Activated CD4-positive, alpha-beta T cell treated with anti-CD3 and anti-CD28 coated beads, Interleukin-2, Interleukin-4, amounts not matched to agents 100 ng/mL and 50 ng/mL, durations not matched to agents 16 hours and 8 hours (primary cell): ENCODE measurements around the gene RRAS.
"Not testable (repeated sequence)": the region's sequence is repeated elsewhere in the genome, so short reads cannot be mapped to it uniquely, and the experiment has no call there.

Source experiments
- DNase-seq: peaks from one replicate; pipeline ENCODE4 v3.0.0-alpha.2; 2020; ENCODE audit warnings: low spot score

Gene RRAS

DNA sequence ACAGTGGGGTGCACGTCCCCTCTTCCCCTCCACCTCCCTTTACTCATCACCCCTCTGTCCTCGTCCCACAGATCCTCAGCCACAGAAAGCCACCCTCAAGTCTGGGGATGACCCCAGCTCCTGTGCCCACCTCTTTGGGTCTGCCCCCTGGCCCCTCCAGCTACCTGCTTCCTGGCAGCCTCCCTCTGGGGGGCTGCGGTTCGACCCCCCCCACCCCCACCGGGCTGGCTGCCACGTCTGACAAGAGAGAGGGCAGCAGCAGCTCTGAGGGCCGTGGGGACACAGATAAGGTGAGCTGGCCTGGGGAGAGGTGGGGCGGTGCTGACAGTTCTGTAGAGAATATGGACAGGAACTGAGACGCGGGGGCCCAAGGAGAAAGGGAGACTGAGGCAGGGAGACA lies 14.6 kb upstream of the RRAS start:
- DNase-seq: no peak

DNA sequence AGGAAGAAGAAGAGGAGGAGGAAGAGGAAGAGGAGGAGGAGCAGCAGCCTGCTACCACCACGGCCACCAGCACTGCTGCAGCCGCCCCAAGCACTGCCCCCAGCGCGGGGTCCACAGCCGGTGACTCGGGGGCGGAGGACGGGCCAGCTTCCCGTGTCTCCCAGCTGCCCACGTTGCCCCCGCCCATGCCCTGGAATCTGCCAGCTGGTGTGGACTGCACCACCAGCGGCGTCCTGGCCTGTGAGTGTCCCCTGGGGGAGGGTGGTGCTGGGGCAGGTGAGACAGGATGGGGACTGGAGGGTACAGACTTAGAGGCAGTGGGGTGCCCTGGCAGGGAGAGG lies 13.5 kb upstream of the RRAS start:
- DNase-seq: no peak

DNA sequence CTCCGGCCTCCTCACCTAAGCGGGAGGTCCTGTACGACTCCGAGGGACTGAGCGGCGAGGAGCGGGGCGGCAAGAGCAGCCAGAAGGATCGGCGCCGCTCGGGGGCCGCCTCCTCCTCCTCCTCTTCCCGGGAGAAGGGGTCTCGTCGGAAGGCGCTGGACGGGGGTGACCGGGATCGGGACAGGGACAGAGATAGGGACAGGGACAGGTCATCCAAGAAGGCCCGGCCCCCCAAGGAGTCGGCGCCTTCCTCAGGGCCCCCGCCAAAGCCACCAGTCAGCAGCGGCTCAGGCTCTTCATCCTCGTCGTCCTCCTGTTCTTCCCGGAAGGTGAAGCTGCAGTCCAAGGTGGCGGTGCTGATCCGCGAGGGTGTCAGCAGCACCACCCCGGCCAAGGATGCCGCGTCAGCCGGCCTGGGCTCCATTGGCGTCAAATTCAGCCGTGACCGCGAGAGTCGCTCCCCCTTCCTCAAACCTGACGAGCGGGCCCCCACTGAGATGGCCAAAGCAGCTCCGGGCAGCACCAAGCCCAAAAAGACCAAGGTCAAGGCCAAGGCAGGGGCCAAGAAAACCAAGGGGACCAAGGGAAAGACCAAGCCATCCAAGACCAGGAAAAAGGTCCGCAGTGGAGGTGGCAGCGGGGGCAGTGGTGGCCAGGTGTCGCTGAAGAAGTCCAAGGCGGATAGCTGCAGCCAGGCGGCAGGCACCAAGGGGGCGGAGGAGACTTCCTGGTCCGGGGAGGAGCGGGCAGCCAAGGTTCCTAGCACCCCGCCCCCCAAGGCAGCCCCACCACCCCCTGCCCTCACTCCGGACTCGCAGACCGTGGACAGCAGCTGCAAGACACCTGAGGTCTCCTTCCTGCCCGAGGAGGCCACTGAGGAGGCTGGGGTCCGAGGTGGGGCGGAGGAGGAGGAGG lies 12.9 kb upstream of the RRAS start:
- DNase-seq: no peak

DNA sequence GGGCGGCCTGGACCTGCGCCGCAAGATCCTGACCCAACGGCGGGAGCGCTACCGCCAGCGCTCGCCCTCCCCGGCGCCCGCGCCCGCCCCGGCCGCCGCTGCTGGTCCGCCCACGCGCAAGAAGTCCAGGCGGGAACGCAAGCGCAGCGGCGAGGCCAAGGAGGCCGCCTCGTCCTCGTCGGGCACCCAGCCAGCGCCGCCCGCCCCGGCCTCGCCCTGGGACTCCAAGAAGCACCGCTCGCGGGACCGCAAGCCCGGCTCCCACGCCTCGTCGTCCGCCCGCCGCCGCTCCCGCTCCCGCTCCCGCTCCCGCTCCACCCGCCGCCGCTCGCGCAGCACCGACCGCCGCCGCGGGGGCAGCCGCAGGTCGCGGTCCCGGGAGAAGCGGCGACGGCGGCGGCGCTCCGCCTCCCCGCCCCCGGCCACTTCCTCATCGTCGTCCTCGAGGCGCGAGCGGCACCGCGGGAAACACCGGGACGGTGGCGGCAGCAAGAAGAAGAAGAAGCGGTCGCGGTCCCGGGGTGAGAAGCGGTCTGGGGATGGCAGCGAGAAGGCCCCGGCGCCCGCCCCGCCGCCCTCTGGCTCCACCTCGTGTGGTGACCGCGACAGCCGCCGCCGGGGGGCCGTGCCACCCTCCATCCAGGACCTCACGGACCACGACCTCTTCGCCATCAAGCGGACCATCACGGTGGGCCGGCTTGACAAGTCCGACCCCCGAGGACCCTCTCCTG lies 12.0 kb upstream of the RRAS start:
- DNase-seq: no peak

DNA sequence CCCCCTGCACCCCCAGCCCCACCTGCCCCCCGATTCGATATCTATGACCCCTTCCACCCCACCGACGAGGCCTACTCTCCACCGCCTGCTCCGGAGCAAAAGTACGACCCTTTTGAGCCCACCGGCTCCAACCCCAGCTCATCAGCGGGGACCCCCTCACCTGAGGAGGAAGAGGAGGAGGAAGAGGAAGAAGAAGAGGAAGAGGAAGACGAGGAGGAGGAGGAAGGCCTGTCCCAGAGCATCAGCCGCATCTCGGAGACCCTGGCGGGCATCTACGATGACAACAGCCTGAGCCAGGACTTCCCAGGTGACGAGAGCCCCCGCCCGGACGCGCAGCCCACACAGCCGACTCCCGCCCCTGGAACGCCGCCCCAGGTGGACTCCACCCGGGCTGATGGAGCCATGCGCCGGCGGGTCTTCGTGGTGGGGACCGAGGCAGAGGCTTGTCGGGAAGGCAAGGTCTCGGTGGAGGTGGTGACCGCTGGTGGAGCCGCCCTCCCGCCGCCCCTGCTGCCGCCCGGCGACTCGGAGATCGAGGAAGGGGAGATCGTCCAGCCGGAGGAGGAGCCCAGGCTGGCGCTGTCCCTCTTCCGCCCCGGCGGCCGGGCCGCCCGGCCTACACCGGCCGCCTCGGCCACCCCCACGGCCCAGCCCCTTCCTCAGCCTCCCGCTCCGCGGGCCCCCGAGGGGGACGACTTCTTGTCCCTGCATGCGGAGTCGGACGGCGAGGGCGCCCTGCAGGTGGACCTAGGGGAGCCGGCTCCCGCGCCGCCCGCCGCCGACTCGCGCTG lies 11.3 kb upstream of the RRAS start:
- no peak for DNase-seq

DNA sequence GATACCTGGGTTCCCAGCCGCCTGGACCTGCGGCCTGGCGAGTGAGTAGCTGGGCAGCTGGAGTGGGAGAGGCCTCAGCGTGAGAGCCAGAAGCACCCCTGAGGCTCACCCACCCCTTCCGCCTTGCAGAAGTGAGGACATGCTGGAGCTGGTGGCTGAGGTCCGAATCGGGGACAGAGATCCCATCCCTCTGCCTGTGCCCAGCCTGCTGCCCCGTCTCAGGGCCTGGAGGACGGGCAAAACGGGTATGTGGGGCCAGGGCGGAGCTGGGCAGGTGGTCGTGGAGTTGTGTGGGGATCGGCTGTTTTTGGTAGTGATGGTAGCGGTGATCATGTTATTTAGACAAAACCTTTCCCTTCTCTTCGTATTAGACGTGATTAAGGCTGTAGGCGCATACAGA lies 6.6 kb upstream of the RRAS start:
- no peak for DNase-seq

DNA sequence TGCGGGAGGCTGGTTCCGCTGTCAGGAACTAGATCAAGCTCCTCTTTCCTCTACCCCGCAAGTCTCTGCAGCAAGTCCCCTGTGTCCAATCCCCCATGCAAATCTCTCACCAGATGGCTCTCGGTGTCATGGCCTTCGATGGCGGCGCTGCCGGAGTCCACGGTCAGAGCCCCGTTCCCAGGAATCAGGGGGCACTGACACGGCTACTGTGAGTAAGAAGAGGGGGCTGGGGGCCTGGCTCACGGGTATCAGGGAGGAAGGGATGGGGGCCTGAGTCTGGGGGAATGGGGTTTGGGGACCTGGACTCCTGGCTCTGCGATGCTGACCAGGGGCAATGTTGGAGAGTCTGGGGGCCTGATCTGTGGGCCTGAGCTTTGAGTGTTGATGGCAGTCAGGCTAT lies 6.1 kb upstream of the RRAS start:
- no peak for DNase-seq

DNA sequence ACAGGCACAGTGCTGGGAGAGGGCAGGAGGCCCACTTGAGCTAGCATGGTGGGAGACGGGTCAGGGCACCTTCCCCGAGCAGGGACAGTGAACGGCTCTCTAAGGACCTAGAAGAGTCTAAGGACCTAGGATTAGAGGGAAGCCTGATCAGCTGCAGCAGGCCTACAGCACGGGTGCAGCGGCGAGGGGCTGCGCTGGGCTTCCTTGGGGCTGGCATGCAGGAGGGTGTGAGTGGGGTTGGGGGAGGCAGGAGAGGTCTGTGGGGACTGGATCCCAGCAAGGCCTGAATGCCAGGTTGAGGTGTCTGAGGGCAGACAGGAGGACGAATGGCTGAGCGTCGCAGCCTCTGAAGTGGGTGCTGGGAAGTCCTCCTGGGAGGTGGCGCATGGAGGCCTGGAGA lies 5.6 kb upstream of the RRAS start:
- DNase-seq: no peak

DNA sequence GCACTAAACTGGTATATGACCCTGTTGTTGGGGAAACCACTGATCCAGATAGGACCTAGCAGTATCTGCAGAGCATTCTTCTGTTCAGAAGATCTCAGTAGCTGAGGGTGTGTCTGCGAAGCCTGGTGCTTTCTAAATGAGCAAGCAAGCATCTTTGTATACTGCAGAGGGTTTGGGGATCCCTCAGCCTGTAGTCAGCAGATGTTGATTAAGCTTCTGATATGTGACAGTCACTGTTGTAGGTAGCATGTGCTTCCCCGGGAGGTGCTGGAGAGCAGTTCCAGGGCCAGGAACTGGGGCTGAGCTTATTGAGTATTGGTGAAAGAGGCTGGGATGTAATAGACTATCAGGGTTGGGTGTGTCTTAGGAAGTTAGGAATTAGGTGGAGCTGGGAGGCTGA lies 3.5 kb upstream of the RRAS start:
- peak; percentile 82 for DNase-seq

DNA sequence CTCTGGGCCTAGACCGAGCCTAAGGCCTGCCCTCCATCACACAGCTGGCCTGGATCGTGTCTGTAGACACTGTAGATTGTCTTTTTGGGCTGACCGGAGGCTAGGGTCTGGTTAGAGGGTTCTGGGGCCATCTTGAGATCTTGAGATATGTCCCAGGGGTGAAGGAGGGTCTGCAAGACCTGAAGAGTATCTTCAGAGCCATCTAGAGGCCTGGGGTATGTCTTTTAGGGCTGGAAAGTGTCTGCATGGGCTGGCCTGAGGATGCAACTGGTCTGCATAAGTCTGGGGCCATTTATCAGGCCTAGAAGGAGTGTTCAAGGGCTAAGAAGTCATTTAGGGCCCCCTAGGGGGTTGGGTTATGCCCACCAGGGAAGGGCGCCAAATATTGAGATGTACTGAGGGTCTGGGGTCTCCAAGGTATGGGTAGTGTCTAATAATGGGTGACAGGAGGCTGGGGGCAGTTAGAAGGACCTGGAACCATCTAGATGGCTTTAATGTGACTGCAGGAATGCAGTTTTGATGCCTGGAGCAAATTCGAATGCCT lies 2.6 kb upstream of the RRAS start:
- no peak for DNase-seq

DNA sequence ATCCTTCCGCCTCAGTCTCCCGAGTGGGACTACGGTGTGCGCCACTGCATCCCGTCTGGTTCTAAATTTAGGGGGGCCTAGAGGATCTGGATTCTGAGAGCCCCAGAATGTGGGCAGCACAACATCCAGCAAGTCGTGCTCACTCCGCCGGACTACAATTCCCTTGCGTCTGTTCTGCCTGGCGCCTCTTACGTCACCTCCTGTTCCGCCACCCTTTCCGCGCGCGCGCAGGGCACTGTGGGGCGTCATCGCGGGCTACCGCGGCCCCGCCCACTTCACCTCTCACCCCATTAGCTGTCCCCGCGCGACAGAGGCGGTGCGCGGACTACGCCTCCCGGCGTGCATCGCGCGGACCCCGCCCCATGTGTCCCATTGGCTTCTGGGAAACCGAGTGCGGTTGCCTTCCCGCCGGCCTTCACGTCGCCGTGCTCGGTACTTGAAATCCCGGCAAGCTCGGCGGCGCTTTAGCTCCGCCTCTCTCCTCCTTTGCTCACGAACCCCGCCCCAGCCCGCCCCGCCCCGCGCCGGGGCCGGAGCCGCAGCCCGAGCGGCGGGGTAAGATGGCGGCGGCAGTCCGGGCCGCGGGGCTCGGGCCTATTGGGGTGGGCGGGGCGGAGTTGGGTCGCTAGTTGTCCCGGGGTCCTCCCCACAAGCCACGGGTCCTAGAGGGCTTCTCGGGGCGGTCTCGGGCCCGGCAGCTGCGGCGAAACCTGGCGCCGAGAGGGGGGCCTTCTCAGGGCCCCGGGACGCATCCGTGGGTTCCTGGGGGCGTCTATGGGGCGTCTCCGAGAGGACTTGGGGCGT lies 1.9 kb upstream of the RRAS start, which contains the start of gene SCAF1:
SCAF1 (plus strand) TSS at position 522 of the 804 bp plus-strand sequence. CDS start 2,818 bp downstream, outside the sequence.
- DNase-seq: peak; percentile 99

DNA sequence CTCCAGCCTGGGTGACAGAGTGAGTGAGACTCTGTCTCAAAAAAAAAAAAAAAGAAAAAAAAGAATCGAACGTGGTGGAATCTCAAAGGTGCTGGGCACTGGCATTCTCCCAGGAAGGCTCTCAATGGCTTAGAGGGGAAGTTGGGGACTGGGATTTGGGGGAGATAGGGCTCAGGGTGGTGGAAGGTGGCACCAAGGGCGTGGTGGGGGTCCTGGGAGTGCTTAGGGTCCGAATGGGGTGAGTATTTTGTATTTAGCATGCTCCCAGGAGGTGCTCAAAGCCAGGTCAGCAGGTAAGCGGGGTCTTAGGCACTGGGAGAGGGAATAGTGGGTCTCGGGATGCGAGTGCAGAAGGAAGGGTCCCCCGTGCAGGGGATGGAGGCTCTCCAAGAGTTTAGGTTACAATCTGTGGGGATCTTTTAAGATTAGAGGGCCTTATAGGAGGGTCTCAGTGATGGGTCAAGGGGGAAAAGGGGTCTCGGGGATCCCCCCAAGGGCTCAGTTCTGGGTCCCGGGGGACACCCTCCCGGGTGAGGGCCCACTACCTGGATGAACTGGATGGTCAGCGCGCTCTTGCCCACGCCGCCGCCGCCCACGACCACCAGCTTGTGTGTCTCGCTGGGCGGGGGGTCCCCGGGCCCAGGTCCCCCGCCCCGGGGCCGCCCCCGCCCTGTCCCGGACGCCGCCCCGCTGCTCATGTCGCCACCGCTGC lies 386 bp downstream of the RRAS start:
- no peak for DNase-seq

DNA sequence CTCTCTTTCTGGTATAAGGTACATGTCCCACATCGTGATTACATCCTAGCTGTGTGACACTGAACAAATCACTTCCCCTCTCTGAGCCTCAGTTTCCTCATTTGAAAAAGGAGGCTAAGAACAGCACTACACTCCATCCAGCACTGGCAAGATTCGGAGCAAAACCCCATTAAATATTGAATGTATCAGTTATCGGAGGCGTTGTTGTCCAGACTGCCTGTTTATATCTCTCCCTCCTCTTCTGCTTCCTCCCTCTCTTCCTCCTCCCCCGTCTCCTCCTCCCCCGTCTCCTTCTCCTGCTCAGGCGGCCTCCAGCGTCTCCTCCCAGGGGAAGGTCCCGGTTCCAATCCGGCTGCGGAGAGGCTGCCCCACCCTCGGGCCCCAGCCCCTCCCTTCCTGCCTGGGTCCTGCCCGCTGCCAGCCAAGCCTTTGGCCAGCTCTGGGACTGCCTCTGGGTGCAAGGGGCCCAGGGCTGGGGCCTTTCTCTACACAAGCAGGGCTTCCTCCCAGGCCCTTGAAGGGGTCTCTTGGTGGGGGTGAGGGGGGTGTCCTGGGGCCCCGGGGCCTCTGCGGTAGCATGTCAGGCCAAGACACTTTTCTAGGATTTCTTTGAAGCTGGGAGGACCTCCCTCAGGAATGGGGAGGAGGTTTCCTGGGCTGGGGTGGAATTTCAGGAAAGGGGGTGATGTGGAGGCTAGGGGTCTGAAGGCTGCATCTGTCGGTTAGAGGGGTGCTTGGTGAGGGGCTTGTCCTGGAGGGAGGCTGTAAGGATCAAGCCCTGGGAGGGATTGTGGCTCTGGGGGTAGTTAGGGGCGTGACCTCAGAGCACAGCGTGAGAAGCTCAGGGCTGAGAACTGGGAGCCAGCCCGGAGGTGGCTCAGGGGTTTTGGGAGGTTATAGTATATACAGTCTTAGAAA lies 1.9 kb downstream of the RRAS start:
- no peak for DNase-seq

DNA sequence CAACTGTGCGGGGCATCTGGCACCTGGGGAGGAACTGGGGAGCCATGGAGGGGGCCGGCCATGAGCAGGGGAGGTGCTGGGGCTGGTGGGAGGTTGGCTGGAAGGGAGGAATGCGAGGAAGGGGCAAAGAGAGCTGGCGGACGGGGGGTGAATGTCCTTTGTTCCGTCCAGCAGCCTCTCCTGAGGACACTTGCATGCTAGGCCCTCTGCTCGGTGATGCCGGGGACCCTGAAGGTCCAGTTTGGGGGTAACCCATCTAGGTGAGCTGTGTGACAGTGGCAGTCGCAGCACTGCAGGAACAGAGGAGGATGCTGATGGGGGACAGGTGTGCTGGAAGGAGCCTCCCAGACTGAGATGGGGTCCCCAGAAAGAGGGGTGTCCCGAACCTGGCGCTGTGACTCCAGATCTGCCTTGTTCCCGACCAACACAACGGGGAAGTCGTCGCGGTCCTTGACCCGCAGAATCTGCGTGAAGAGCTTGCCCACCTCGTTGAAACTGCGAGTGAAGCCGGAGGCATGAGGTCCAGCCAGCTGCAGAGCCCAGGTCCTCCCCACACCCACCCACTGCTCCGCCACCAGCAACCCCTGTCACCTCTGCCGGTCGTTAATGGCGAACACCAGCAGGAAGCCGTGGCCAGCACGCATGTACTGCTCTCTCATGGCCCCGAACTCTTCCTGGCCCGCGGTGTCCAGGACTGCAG lies 3.6 kb downstream of the RRAS start:
- DNase-seq: no peak

DNA sequence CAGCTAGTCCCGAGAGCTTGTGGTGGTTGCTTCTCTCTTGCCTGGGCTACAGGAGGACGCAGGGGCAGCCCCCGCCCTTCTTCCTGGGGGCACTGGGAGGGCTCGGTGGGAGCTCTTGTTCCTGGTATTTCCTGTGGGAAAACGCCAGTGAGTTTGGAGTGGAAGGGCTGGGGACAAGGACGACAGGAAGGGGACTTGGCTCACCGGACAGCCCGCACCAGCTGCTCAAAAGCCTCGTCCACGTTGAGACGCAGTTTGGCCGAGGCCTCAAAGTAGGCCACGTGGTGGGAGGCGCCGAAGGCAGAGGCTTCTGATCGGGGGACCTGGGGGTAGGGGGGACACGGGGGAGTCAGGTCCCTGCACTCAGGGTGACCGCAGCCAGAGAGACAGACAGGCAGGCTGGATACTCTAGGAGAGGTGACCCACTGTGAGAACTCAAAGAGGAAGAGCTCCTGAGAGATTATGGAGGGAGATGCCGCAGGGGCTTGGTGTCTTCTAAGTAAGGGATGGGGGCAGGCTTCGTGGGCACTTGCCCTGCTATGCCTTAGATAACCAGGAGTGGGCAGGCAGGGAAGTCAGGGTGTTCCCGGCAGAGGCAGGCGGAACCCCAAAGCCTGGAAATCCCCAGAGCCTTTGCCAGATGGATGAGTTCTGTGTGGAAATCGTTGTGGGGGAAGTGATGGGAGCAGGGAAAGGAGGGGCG lies 4.3 kb downstream of the RRAS start:
- no peak for DNase-seq

DNA sequence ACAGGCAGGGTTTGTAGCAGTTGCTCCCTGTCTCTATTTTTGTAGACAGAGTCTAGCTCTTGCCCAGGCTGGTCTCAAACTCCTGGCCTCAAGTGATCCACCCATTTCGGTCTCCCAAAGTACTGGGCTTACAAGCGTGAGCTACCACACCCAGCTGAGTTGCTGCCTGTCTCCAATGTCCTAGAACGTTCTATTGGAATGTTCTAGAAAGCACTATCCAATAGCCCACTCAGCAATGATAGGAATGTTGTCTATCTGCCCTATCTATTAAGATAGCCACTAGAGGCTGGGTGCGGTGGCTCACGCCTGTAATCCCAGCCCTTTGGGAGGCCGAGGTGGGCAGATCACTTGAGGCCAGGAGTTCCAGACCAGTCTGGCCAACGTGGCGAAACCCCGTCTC lies 6.7 kb downstream of the RRAS start:
- not testable (repeated sequence) for DNase-seq

DNA sequence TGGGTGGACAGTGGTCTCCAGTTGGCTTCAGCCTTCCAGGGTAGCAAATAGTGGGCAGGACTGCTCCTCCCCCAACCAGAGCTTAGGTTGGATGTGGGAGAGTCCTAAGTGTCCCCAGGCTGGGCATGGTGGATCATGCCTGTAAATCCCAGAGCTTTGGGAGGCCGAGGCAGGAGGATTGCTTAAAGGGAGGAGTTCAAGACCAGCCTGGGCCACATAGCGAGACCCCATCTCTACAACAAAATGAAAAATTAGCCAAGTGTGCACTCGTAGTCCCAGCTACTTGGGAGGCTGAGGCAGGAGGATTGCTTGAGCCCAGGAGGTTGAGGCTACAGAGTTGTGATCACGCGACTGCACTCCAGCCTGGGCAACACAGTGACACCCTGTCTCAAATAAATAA lies 7.4 kb downstream of the RRAS start:
- DNase-seq: no peak

DNA sequence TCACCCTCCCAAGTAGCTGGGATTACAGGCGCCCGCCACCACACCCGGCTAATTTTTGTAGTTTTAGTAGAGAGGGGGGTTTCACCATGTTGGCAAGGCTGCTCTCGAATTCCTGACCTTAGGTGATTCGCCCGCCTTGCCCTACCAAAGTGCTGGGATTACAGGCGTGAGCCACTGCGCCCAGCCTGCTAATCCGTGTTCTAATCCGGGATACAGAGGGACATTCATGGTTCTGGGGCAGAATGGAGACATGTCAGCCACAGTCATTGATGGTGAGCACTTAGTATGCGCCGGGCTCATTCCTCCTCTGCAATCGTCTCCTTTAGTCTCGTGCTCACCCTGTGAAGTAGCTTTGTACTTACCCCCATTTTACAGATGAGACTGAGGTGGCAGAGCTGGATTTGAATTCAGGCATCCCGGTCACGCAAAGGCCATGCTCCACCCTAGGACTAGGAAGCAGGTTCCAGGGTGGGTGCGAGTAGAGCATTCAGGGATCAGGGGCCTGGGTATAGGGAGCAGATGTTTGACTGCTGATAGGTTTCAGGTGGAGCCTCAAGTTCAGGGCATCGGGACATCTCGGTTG lies 8.2 kb downstream of the RRAS start:
- no peak for DNase-seq
